ENCODE results near the gene PGK1.

PGK1 gene

GRCh38 chrX:78104447-78105176, 564 bp downstream of the PGK1 start:
- TF ChIP-seq HDGF (IDR thresholded peaks at IDR 0.05; ENCODE audit: borderline replicate concordance) (no peak), FOXM1 (IDR thresholded peaks at IDR 0.05; ENCODE audit: borderline replicate concordance) (peak; percentile 48; the same call in 1 of the 2 replicates)
- CTCF ChIA-PET, result no interaction called here
- POLR2A ChIA-PET, result interaction anchor here (1.1 to 2.3 kb wide), 2 partner anchors 12 to 35 kb away, joined by 3 to 8 read pairs; partner anchors contain the start of gene TAF9B
- DNase-seq (ENCODE audit: extremely low spot score), result peak; percentile 44

DNA sequence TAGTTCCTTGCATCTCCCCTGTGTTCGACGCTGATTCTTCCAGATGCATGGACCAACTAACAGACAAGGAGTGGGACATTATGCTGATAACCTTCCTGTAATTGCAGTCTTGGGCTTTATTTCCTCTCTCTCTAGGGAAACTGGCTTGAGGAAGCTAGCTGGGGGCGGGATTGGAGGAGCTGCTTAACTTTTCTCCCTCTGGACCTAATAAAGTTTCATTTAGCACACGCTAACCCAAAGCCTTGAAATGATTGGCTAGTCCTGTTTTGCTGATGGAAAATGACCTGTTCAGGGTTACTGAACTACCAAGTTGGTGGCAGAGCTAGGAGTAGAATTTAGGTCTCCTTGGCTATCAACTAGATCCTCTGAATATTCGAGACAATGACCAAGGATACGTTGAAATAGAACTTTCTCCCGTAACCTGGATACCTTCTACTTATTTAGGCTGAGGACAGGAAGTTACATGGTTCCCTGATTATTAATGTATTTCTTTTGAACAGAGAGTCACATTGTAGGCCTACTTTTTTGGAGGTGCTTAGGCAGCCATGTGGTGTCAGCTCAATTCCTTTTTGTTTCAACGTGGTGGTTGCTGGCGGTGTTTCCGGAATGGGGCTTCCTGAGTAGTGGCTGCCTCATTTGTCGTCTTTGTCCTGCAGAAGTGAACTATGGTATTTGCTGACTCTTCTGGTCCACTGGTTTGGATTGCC, 2.0 kb downstream of the PGK1 start:
- no peak for DNase-seq (ENCODE audit: extremely low spot score)
- ChIA-PET POLR2A (interaction anchor here (2.3 kb wide), 1 partner anchor 34 kb away, joined by 8 read pairs; the partner anchor contains the start of gene TAF9B), CTCF (no interaction called here)
- TF ChIP-seq LEF1 (IDR thresholded peaks at IDR 0.05; ENCODE audit: borderline replicate concordance), result no peak

DNA sequence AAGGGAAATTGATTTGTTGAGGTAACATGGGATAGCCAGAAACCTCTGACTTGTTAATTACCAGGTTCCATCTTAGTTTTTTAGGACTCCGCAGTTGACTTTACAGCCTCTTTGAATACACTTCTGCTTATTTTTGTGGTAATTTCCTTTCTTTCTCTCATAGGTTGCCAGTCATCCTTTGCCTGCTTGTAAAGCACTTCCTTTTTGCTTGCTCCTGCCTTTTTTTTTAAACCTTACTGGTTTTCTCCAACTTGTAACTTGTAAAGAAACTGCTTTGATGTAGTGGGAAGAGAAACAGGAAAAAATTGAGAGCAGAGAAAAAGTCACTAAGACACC, 2.6 kb downstream of the PGK1 start:
- POLR2A ChIA-PET, result no interaction called here
- TF ChIP-seq HDGF (IDR thresholded peaks at IDR 0.05; ENCODE audit: borderline replicate concordance) (no peak), BHLHE40 (IDR thresholded peaks at IDR 0.05; ENCODE audit: borderline replicate concordance) (no peak), ARNT (IDR thresholded peaks at IDR 0.05) (no peak), LEF1 (IDR thresholded peaks at IDR 0.05; ENCODE audit: borderline replicate concordance) (no peak), L3MBTL2 (conservative IDR thresholded peaks at IDR 0.05) (no peak), CTBP1 (IDR thresholded peaks at IDR 0.05; ENCODE audit: borderline replicate concordance) (no peak), SP1 (IDR thresholded peaks at IDR 0.05) (no peak), ELF4 (IDR thresholded peaks at IDR 0.05) (no peak), SUZ12 (IDR thresholded peaks at IDR 0.05) (no peak), ZNF384 (IDR thresholded peaks at IDR 0.05) (no peak), TARDBP (IDR thresholded peaks at IDR 0.05) (no peak), FOXK2 (IDR thresholded peaks at IDR 0.05) (no peak), FOXM1 (IDR thresholded peaks at IDR 0.05; ENCODE audit: borderline replicate concordance) (no peak), NFRKB (IDR thresholded peaks at IDR 0.05) (no peak), FOXA1 (IDR thresholded peaks at IDR 0.05) (no peak)
- TF ChIP-seq, protein P1, sequence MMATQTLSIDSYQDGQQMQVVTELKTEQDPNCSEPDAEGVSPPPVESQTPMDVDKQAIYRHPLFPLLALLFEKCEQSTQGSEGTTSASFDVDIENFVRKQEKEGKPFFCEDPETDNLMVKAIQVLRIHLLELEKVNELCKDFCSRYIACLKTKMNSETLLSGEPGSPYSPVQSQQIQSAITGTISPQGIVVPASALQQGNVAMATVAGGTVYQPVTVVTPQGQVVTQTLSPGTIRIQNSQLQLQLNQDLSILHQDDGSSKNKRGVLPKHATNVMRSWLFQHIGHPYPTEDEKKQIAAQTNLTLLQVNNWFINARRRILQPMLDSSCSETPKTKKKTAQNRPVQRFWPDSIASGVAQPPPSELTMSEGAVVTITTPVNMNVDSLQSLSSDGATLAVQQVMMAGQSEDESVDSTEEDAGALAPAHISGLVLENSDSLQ (IDR thresholded peaks at IDR 0.05), result no peak
- no peak for DNase-seq (ENCODE audit: extremely low spot score)
- CTCF ChIA-PET, result no interaction called here

- TF ChIP-seq SUZ12 (IDR thresholded peaks at IDR 0.05) (no peak), CTBP1 (IDR thresholded peaks at IDR 0.05; ENCODE audit: borderline replicate concordance) (no peak), NFRKB (IDR thresholded peaks at IDR 0.05) (no peak), SP1 (IDR thresholded peaks at IDR 0.05) (no peak), TARDBP (IDR thresholded peaks at IDR 0.05) (no peak), L3MBTL2 (conservative IDR thresholded peaks at IDR 0.05) (no peak), LEF1 (IDR thresholded peaks at IDR 0.05; ENCODE audit: borderline replicate concordance) (no peak), BHLHE40 (IDR thresholded peaks at IDR 0.05; ENCODE audit: borderline replicate concordance) (no peak), HDGF (IDR thresholded peaks at IDR 0.05; ENCODE audit: borderline replicate concordance) (no peak), FOXK2 (IDR thresholded peaks at IDR 0.05) (no peak)
- DNase-seq (ENCODE audit: extremely low spot score), result no peak
- ChIA-PET POLR2A (no interaction called here), CTCF (no interaction called here)
Observed at GRCh38 chrX:78109458-78109857, 5.4 kb downstream of the PGK1 start.

DNA sequence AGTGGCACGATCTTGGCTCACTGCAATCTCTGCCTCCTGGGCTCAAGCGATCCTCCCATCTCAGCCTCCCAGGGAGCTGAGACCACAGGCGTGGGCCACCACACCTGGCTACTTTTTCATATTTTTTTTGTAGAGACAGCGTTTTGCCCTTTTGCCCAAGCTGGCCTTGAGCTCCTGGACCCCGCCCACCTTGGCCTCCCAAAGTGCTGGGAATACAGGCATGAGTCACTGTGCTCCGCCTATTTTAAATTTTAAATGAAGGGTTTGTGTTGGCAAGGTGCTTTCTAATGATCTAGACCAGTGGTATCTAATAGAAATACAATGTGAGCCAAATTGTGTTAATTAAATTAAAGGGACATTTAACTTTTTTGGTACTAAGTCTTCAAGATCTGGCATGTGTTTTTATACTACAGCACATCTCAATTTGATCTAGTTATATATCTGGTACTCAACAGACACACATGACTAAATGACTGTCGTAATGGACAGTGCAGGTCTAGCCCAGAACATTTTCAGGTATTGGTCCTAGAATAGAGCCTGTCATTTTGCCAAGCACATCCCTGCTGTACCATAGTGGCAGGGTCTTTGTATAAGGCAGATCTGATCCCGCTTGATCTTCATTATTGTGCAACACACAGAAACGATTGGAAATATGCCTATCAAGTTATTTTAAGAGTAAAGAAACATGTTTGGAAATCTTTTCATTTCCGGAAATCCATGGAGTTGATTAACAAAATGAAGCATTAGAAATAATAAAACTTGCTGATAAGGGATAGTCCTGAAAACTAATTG, 7.3 kb downstream of the PGK1 start:
- CTCF ChIA-PET, result no interaction called here
- TF ChIP-seq SUZ12 (IDR thresholded peaks at IDR 0.05), result no peak
- POLR2A ChIA-PET, result no interaction called here
- no peak for DNase-seq (ENCODE audit: extremely low spot score)

DNA sequence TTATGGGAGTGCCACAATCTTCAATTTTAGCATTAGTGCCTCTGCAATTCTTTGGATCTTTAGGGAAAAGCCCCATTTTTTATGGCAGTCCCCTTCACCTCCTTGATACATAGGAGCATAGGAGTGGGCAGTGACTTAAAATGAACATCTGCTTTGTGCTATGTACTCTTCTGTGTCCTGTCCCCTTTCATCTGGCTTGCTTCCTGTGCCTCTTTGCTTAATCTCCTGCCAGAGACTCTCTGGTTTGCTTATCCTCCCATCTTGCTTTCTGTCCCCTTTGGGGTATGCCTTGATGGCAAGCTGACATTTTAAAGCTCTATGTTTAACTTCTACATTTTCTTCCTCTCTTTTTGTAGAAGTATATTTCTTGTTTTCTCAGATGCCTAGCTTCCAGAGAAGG, 12.3 kb downstream of the PGK1 start:
- POLR2A ChIA-PET, result interaction anchor here (1.6 to 1.7 kb wide), 2 partner anchors 9 to 12 kb away, joined by 3 to 4 read pairs; partner anchors contain the start of gene PGK1
- CTCF ChIA-PET, result no interaction called here
- TF ChIP-seq FOXK2 (IDR thresholded peaks at IDR 0.05), result no peak
- TF ChIP-seq, protein P1 (IDR thresholded peaks at IDR 0.05), result no peak
- DNase-seq (ENCODE audit: extremely low spot score), result no peak

GRCh38 chrX:78116766-78117165, 12.7 kb downstream of the PGK1 start:
- POLR2A ChIA-PET, result interaction anchor here (1.6 to 1.7 kb wide), 2 partner anchors 8 to 13 kb away, joined by 3 to 4 read pairs; partner anchors contain the start of gene PGK1
- CTCF ChIA-PET, result no interaction called here
- TF ChIP-seq HDGF (IDR thresholded peaks at IDR 0.05; ENCODE audit: borderline replicate concordance) (no peak), NFRKB (IDR thresholded peaks at IDR 0.05) (no peak), CTBP1 (IDR thresholded peaks at IDR 0.05; ENCODE audit: borderline replicate concordance) (no peak), LEF1 (IDR thresholded peaks at IDR 0.05; ENCODE audit: borderline replicate concordance) (no peak), FOXA1 (IDR thresholded peaks at IDR 0.05) (no peak), SP1 (IDR thresholded peaks at IDR 0.05) (no peak), ARNT (IDR thresholded peaks at IDR 0.05) (no peak), BHLHE40 (IDR thresholded peaks at IDR 0.05; ENCODE audit: borderline replicate concordance) (no peak), TARDBP (IDR thresholded peaks at IDR 0.05) (no peak), ELF4 (IDR thresholded peaks at IDR 0.05) (no peak), FOXM1 (IDR thresholded peaks at IDR 0.05; ENCODE audit: borderline replicate concordance) (no peak), FOXK2 (IDR thresholded peaks at IDR 0.05) (no peak), ZNF384 (IDR thresholded peaks at IDR 0.05) (no peak), L3MBTL2 (conservative IDR thresholded peaks at IDR 0.05) (no peak), SUZ12 (IDR thresholded peaks at IDR 0.05) (no peak)
- TF ChIP-seq, protein P1 (IDR thresholded peaks at IDR 0.05), result no peak
- DNase-seq (ENCODE audit: extremely low spot score), result no peak

Data from HEK293T (cell line).